GM18868 (cell line): ENCODE measurements around the gene TBPL1.

Experiments used
- ATAC-seq: cut with Tn5 transposase; IDR thresholded peaks from one replicate; pipeline ENCODE4 v1.9.1; 2021; ENCODE audit warnings: mild to moderate bottlenecking, moderate library complexity; ENCODE audit not compliant: unreplicated experiment

Gene TBPL1

DNA sequence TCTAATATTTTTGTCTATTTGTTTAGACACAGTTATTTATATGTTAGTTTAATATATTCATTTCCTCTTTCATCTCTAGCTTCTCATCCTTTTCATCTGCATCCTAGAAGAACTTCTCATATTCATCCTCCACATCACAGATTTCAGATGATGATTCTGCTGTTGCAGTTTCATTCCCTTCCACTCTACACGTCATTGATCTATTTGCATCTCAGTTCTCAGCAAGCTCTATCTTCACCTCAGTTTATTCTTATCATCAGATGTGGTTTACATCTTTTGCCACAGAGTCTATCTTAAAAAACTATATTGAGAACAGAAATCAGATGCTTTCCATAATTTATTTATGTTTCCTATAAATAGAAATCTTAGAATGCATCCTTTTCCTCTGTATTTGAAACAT is 86.1 kb downstream of the TBPL1 start:
- no peak for ATAC-seq
